PFSK-1 (cell line): ENCODE measurements around the gene PUS1.

Experiments
- FOXP2 ChIP-seq: optimal IDR thresholded peaks from 2 replicates; pipeline ENCODE3; 2011; ENCODE audit warnings: borderline replicate concordance, control low read depth, inconsistent platforms; ENCODE audit not compliant: insufficient read depth; ENCODE audit errors: extremely low read length, extremely low read depth
- POLR2AphosphoS5 ChIP-seq: IDR thresholded peaks from 2 replicates; pipeline ENCODE4 v1.6.1; 2012; ENCODE audit warnings: low read depth, mild to moderate bottlenecking, control low read depth, low read length, moderate library complexity
- REST ChIP-seq, 2 experiments: IDR thresholded peaks; 2 replicates each; pipeline versions ENCODE4 v1.6.1 to v1.8.0; 2011 to 2012; ENCODE audit warnings: low read depth in 2 of 2, low read length in 2 of 2, control low read depth in 1 of 2, inconsistent platforms in 1 of 2, mild to moderate bottlenecking in 1 of 2, moderate library complexity in 1 of 2; ENCODE audit not compliant: insufficient read depth in 1 of 2
- SIN3A ChIP-seq: IDR thresholded peaks from 2 replicates; pipeline ENCODE4 v1.6.1; 2012; ENCODE audit warnings: mild to moderate bottlenecking, low read length, moderate library complexity, borderline replicate concordance; ENCODE audit not compliant: insufficient read depth
- TAF1 ChIP-seq: IDR thresholded peaks from 2 replicates; pipeline ENCODE4 v1.6.1; 2012; ENCODE audit warnings: low read length, control low read depth, borderline replicate concordance; ENCODE audit not compliant: insufficient read depth

Gene PUS1

GRCh38 chr12:131933387-131933786, 4.3 kb downstream of the PUS1 start:
- TF ChIP-seq FOXP2 (no peak), REST (IDR thresholded peaks at IDR 0.05; ENCODE audit: insufficient read depth in 1 of 2, low read depth in 2 of 2, low read length in 2 of 2) (no peak), TAF1 (no peak), POLR2AphosphoS5 (no peak), SIN3A (no peak)

- TF ChIP-seq FOXP2 (no peak), REST (IDR thresholded peaks at IDR 0.05; ENCODE audit: insufficient read depth in 1 of 2, low read depth in 2 of 2, low read length in 2 of 2) (no peak), POLR2AphosphoS5 (no peak), SIN3A (no peak), TAF1 (no peak)
These were observed 5.5 kb downstream of the PUS1 start for GRCh38 chr12:131934535-131934934.

GRCh38 chr12:131938082-131938481, 9.0 kb downstream of the PUS1 start:
- TF ChIP-seq SIN3A (no peak), FOXP2 (no peak), TAF1 (no peak), REST (IDR thresholded peaks at IDR 0.05; ENCODE audit: insufficient read depth in 1 of 2, low read depth in 2 of 2, low read length in 2 of 2) (no peak), POLR2AphosphoS5 (no peak)

GRCh38 chr12:131939007-131939406, 9.9 kb downstream of the PUS1 start:
- no peak for TF ChIP-seq TAF1
- TF ChIP-seq POLR2AphosphoS5, result peak; percentile 10; the same call in 1 of the 2 replicates

- TF ChIP-seq TAF1 (no peak), SIN3A (no peak), REST (IDR thresholded peaks at IDR 0.05; ENCODE audit: insufficient read depth in 1 of 2, low read depth in 2 of 2, low read length in 2 of 2) (no peak)
These were observed 11.1 kb downstream of the PUS1 start for GRCh38 chr12:131940141-131940547.
